Measurements from ENCODE around the gene SLC39A5.
A peak's percentile ranks its signal among the peaks of the same experiment; 100 is the strongest.

Gene SLC39A5

DNA sequence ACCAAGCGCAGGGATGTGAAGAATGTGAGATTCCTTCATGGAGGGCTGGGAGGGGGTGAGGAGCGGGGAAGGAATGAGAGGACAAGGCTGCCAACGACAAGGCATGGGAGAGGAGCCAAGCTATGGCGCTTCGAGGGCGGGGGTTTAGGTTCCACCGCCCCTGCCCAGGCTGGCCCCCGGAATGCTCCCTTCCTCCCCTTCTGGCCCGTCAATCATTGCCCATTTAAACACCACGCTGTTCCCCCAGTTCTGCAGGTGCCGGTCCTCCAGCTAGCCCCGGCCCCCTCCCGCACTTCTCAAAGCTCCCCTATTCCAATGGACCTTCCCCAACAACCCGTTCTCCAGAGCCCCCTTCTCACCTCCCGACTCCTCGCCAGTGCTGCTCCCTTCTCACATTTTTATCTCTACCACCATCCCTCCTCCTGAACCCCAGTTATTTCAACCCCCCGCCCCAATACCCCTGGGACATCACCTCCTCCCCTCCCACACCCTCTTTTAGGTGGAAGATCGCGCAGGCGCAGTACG lies 8.6 kb upstream of the SLC39A5 start:
- TF ChIP-seq, protein P1, sequence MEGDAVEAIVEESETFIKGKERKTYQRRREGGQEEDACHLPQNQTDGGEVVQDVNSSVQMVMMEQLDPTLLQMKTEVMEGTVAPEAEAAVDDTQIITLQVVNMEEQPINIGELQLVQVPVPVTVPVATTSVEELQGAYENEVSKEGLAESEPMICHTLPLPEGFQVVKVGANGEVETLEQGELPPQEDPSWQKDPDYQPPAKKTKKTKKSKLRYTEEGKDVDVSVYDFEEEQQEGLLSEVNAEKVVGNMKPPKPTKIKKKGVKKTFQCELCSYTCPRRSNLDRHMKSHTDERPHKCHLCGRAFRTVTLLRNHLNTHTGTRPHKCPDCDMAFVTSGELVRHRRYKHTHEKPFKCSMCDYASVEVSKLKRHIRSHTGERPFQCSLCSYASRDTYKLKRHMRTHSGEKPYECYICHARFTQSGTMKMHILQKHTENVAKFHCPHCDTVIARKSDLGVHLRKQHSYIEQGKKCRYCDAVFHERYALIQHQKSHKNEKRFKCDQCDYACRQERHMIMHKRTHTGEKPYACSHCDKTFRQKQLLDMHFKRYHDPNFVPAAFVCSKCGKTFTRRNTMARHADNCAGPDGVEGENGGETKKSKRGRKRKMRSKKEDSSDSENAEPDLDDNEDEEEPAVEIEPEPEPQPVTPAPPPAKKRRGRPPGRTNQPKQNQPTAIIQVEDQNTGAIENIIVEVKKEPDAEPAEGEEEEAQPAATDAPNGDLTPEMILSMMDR (IDR thresholded peaks at IDR 0.05; ENCODE audit: low read depth, low read length) = no peak
- Histone ChIP-seq H3K4me1 (no peaks in the 10 kb centered on the region), H3K36me3 (no peaks in the 10 kb centered on the region), H3K27me3 (no peaks in the 10 kb centered on the region), H3K9me3 (no peaks in the 10 kb centered on the region), H3K4me3 (ENCODE audit: low read depth, low read length) (peak overlapping the region; percentile 96)
- DNase-seq = peak; percentile 34

DNA sequence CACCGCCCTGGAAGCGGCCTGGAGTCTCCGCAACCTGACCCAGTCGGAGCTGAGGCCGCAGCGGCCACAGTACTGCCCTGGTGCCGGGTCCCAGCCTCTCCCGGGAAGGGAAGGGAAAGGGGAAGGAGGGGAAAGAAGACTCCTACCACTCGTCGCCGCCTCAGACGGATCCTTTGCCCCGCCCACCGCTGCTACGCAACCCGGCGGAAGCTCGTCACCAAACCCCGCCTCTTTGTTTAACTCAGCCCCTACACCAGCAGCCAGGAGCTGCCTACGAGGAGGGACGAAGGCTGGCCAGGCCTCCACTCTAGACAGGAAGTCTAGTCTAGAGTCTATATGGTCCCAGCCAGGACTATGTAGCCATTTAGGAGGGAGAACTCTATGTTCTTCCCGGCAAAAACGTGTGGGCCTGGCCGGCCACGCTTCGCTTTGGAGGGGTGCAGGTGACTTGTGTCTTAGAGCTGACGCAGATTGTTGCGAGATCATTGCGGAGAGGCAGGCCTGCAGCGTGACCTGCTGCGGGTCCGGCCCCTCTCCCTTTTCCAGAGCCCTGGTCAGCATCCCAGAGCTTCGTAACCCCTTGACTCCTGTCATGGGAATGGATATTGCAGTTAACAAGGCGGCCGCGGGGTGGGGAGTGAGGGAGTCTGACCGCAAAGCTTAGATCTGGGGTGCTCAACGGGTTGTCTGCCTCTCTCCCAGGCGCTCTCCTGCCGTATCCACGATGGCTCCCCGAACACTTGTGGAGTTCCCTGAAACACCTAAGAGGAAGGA lies 7.9 kb upstream of the SLC39A5 start, which contains the start of gene RNF41:
Gene RNF41 (minus strand): TSS at position 166 of the 774 bp plus-strand sequence. CDS start 7,875 bp downstream, outside the sequence.
- peak within 1 kb of the TSS; percentile 96 for H3K4me3 ChIP-seq (ENCODE audit: low read depth, low read length)
- no peaks in the 10 kb centered on the region for H3K9me3 ChIP-seq
- no peaks in the 10 kb centered on the region for H3K27me3 ChIP-seq
- H3K4me1 ChIP-seq = no peaks in the 10 kb centered on the region
- H3K36me3 ChIP-seq = no peaks in the 10 kb centered on the region
- DNase-seq = peak; percentile 98
- TF ChIP-seq, protein P1 (IDR thresholded peaks at IDR 0.05; ENCODE audit: low read depth, low read length) = no peak

DNA sequence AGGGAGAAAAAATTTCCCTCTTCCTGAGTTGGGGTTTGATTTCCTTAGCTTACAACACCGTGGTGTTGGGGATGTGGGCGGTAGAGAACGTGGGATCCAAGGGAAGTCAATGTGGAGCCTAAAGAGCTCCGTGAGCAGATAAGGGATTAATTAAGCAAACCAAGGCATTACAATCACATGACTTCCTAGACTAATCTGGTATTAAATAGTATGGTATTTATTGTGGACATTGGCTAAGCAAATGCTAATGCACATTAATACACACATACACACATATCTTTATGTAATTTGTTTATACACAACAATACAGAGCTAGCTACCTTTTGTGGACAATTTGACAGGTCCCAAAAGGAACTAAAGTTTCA lies 7.3 kb upstream of the SLC39A5 start:
- no peaks in the 10 kb centered on the region for H3K9me3 ChIP-seq
- H3K36me3 ChIP-seq = no peaks in the 10 kb centered on the region
- TF ChIP-seq, protein P1 (IDR thresholded peaks at IDR 0.05; ENCODE audit: low read depth, low read length) = no peak
- H3K4me1 ChIP-seq = no peaks in the 10 kb centered on the region
- no peak for DNase-seq
- H3K4me3 ChIP-seq (ENCODE audit: low read depth, low read length) = peak overlapping the region; percentile 96
- no peaks in the 10 kb centered on the region for H3K27me3 ChIP-seq

DNA sequence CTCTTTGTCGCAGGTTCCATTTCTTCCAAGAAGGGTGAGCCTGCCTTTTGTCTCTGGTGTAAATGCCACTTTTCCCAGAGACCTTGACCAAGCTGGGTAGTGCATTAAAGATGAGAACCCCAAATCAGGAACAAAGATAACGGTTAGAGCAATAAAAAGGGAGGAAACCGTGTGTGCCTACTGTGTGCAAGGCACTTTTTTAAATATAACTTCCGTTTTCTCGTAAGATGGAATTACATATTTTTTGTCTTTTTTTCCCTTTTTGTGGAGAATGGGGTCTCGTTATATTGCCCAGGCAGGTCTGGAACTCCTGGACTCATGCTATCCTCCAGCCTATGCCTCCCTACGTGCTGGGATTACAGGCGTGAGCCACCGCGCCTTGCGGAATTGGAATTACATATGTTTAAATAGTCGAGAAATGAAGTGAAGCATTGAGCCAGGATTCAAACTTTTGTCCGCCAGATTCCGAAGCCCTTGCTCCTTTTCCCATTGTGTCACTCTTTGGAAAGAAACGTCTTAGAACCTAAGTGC lies 6.2 kb upstream of the SLC39A5 start:
- TF ChIP-seq, protein P1 (IDR thresholded peaks at IDR 0.05; ENCODE audit: low read depth, low read length) = no peak
- no peak for DNase-seq
- Histone ChIP-seq H3K27me3 (no peaks in the 10 kb centered on the region), H3K36me3 (no peaks in the 10 kb centered on the region), H3K4me3 (ENCODE audit: low read depth, low read length) (peak overlapping the region; percentile 37), H3K4me1 (no peaks in the 10 kb centered on the region), H3K9me3 (no peaks in the 10 kb centered on the region)

DNA sequence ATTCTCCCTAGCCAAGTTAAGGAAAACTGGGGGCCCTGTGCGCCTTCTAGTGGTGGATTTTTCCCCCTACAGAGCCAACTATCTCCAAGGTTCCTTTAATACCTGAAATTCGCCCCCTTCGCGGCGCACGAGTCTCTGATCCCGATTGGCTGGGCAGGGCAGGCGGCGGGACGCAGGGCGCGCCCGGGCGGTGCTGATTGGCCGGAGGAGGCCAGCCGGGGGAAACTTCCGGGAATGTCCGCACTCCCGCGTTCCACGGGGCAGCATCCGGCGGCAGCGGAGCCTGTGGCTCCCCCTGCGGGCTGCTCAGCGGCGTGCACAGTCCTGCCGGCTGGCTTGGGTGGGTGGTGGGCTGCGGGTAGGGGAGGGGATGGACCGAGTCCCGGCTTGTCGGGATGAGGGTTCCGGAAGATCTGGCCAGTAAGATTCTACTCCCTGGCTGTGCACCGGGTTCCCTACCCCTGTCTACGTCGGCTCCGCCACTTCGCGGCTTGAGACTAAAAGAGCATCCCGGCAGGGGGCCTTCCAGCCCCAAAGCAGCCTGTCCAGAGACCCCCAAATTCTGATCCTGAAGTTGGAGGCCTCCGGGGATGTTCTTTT lies 5.6 kb upstream of the SLC39A5 start, which contains the start of gene NABP2:
Gene NABP2 (plus strand): TSS at position 241 of the 600 bp plus-strand sequence. CDS start 515 bp downstream, outside the sequence.
- Histone ChIP-seq H3K4me3 (ENCODE audit: low read depth, low read length) (peak within 1 kb of the TSS; percentile 94), H3K9me3 (no peaks in the 10 kb centered on the region), H3K36me3 (no peaks in the 10 kb centered on the region), H3K27me3 (no peaks in the 10 kb centered on the region), H3K4me1 (no peaks in the 10 kb centered on the region)
- DNase-seq = peak; percentile 99
- TF ChIP-seq, protein P1 (IDR thresholded peaks at IDR 0.05; ENCODE audit: low read depth, low read length) = peak; percentile 81
